AG10803 (cell line): ENCODE measurements around the gene CYB561D1.

ENCODE experiments used
- DNase-seq: peaks from one replicate; pipeline ENCODE4 v3.0.0; 2010; ENCODE audit warnings: low read depth
- H3K4me3 ChIP-seq: 2 replicates; pipeline ENCODE4 v1.5.1; 2011; ENCODE audit warnings: mild to moderate bottlenecking, low read length, control low read depth
- CTCF ChIP-seq: conservative IDR thresholded peaks from 2 replicates; pipeline ENCODE4 v1.5.1; 2011; ENCODE audit warnings: mild to moderate bottlenecking, low read length, control low read depth, inconsistent platforms

CYB561D1 gene

GRCh38 chr1:109548321-109549267, 54.7 kb downstream of the CYB561D1 start, which contains the start of gene GNAI3:
Gene GNAI3, plus strand, starts transcription at chr1:109548615. Its CDS starts 106 bp downstream, at chr1:109548721.
- no peak for TF ChIP-seq CTCF
- peak within 1 kb of the TSS; percentile 98 for H3K4me3 ChIP-seq
- peak; percentile 95 for DNase-seq
